K562 (cell line): ENCODE measurements around the gene PHF24. TPM values are rescaled to one million over a fixed set of nuclear protein-coding genes. Genes with fewer than 3 reads are reported as not detected.

Experiments
- ATAC-seq: fragments of 200-7000 bp; cut with Tn5 transposase; 3 replicates; pipeline ENCODE4 v1.9.1; 2020; ENCODE audit warnings: moderate library complexity
- BruUV-seq: library from RNA; stranded (reverse); fragments of 400-500 nt; replicated peaks from 2 replicates; lab custom pipeline; 2021; lab: Mats Ljungman, UMichigan
- CTCF ChIA-PET: fragments of 300-600 bp; formaldehyde crosslinking; extraction: SDS; loops from one replicate; lab custom pipeline; 2021; ENCODE audit warnings: low intra/inter-chr PET ratio; lab: Yijun Ruan, JAX
- POLR2A ChIA-PET: fragments of 300-600, 350-650 bp; sonication (Branson Sonifier 250); formaldehyde crosslinking; extraction: SDS; loops from one replicate; lab custom pipeline; 2021; ENCODE audit warnings: antibody characterized with exemption, inconsistent platforms; lab: Yijun Ruan, JAX
- DNase-seq, 4 experiments: peaks; one replicate each; pipeline versions ENCODE4 v3.0.0 to v3.0.0-alpha.2; 2011 to 2018; ENCODE audit warnings: low spot score in 3 of 4, mixed read lengths in 3 of 4; ENCODE audit errors: extremely low read depth in 1 of 4
- FAIRE-seq: peaks from 2 replicates; lab custom pipeline; 2011; peaks lifted over from hg19 to GRCh38; lab: Jason Lieb, UNC
- H2AFZ ChIP-seq: 2 replicates; pipeline ENCODE4 v1.6.0; 2011; ENCODE audit warnings: low read depth, low read length, control low read depth, inconsistent platforms
- H3K27ac ChIP-seq: fragments of 200-600 bp; 3 replicates; pipeline ENCODE4 v1.8.0; 2011; ENCODE audit warnings: low read depth, mild to moderate bottlenecking, control low read depth, inconsistent platforms, low read length, moderate library complexity, mixed read lengths; ENCODE audit errors: extremely low read depth
- H3K27me3 ChIP-seq, 2 experiments: fragments of 300-600 bp in 1 of 2; 2 replicates in 1 of 2; 3 replicates in 1 of 2; pipeline versions ENCODE4 v1.6.0 to v1.8.0; 2011; ENCODE audit warnings: inconsistent platforms in 2 of 2, low read length in 2 of 2, mild to moderate bottlenecking in 1 of 2, mixed read lengths in 1 of 2, moderate library complexity in 1 of 2; ENCODE audit not compliant: control insufficient read depth in 2 of 2, insufficient read depth in 2 of 2
- H3K36me3 ChIP-seq: fragments of 300-600 bp; 3 replicates; pipeline ENCODE4 v1.8.0; 2011; ENCODE audit warnings: mild to moderate bottlenecking, low read length, inconsistent platforms; ENCODE audit not compliant: control insufficient read depth, insufficient read depth
- H3K4me1 ChIP-seq, 2 experiments: fragments of 200-600 bp in 1 of 2; replicated peaks in 1 of 2; 2 replicates in 1 of 2; 3 replicates in 1 of 2; pipeline versions ENCODE4 v1.5.1 to v1.8.0; 2011; ENCODE audit warnings: inconsistent platforms in 2 of 2, low read length in 2 of 2, mild to moderate bottlenecking in 1 of 2, mixed read lengths in 1 of 2, moderate library complexity in 1 of 2; ENCODE audit not compliant: control insufficient read depth in 2 of 2, insufficient read depth in 2 of 2
- H3K4me2 ChIP-seq: 2 replicates; pipeline ENCODE4 v1.6.1; 2011; ENCODE audit warnings: low read length, control low read depth, inconsistent platforms, mixed read lengths; ENCODE audit not compliant: insufficient read depth
- H3K4me3 ChIP-seq: fragments of 200-600 bp; sonication (generic), shearing (Covaris generic); 2 replicates; pipeline ENCODE4 v1.5.1; 2016; ENCODE audit warnings: control low read depth, inconsistent platforms
- H3K79me2 ChIP-seq: fragments of 200-600 bp; 3 replicates; pipeline ENCODE4 v1.8.0; 2011; ENCODE audit warnings: low read length, inconsistent platforms; ENCODE audit not compliant: control insufficient read depth, insufficient read depth
- H3K9ac ChIP-seq, 2 experiments: 2 replicates each; pipeline versions ENCODE4 v1.6.0 to v1.6.1; 2011; ENCODE audit warnings: low read depth in 2 of 2, low read length in 2 of 2, control low read depth in 1 of 2, inconsistent platforms in 1 of 2, mild to moderate bottlenecking in 1 of 2, mixed read lengths in 1 of 2; ENCODE audit not compliant: insufficient read depth in 1 of 2
- H3K9me1 ChIP-seq: one replicate; pipeline ENCODE4 v1.6.0; 2011; ENCODE audit warnings: inconsistent platforms, mild to moderate bottlenecking, low read length, moderate library complexity; ENCODE audit not compliant: control insufficient read depth, insufficient read depth
- H3K9me3 ChIP-seq: replicated peaks from 2 replicates; pipeline ENCODE4 v1.5.1; 2011; ENCODE audit warnings: low read depth, low read length, inconsistent platforms; ENCODE audit not compliant: control insufficient read depth, insufficient read depth
- H4K20me1 ChIP-seq: replicated peaks from 2 replicates; pipeline ENCODE4 v1.6.1; 2011; ENCODE audit warnings: low read length, inconsistent platforms, mixed read lengths; ENCODE audit not compliant: control insufficient read depth, insufficient read depth
- DDX20 ChIP-seq: fragments of 450-650 bp; IDR thresholded peaks from 2 replicates; pipeline ENCODE4 v1.6.1; 2016; ENCODE audit warnings: missing genetic modification characterization, low read depth, mild to moderate bottlenecking, missing compliant biosample characterization, moderate library complexity
- ELK3 ChIP-seq: fragments of 450-650 bp; formaldehyde crosslinking; IDR thresholded peaks from 2 replicates; pipeline ENCODE4 v1.4.0; 2020; ENCODE audit warnings: mild to moderate bottlenecking
- FOXK1 ChIP-seq: sonication (generic); formaldehyde crosslinking; IDR thresholded peaks from 2 replicates; pipeline ENCODE4 v1.8.0; 2022; ENCODE audit warnings: missing genetic modification reagents, mild to moderate bottlenecking, borderline replicate concordance
- POU5F1 ChIP-seq: fragments of 150-350 bp; IDR thresholded peaks from 2 replicates; pipeline ENCODE4 v1.6.1; 2014; ENCODE audit warnings: borderline replicate concordance, low read length, low read depth, mild to moderate bottlenecking; ENCODE audit not compliant: partially characterized antibody
- ZNF696 ChIP-seq: fragments of 250-450 bp; sonication (Bioruptor Pico); conservative IDR thresholded peaks from 2 replicates; pipeline ENCODE4 v1.4.0; 2020; ENCODE audit warnings: mild to moderate bottlenecking, moderate library complexity
- WGBS: fragments of 100-300 bp; shearing (Covaris generic); methylation state at CpG from one replicate; pipeline ENCODE4 v1.1.6; 2016; ENCODE audit warnings: low coverage, mixed read lengths; ENCODE audit not compliant: insufficient coverage; ENCODE audit errors: missing lambda C conversion rate; 5-methylcytosine and 5-hydroxymethylcytosine counted together
- in situ Hi-C: fragments of 300-500 bp; cut with MboI; formaldehyde crosslinking; loops from 4 replicates; pipeline ENCODE4 v1.15.0; 2018; ENCODE audit warnings: inconsistent platforms, mixed read lengths
- intact Hi-C: fragments of 100-400 bp; cut with micrococcal nuclease; formaldehyde crosslinking; loops from 2 replicates; pipeline ENCODE4 v1.14.2; 2022
- polyA plus RNA-seq, 8 experiments: library from polyadenylated mRNA; depleted of rRNA in 4 of 8; stranded (reverse) in 5 of 8; unstranded in 3 of 8; fragments of >200 nt; fragmentation: Nextera tagmentation in 2 of 8; fragmentation: Illumina TruSeq in 1 of 8; extraction: Ambion mirVana in 2 of 8; extraction: Trizol in 1 of 8; gene quantifications; 2 replicates each; pipeline versions ENCODE4 v1.2.1 to v1.2.3, GENCODE V29; 2011 to 2014; ENCODE audit warnings: inconsistent platforms in 1 of 8, missing spikeins in 1 of 8
- total RNA-seq, 7 experiments: library from RNA; depleted of rRNA in 6 of 7; stranded (reverse); fragments of >200 nt in 6 of 7; fragmentation: Illumina TruSeq in 2 of 7; extraction: Trizol in 2 of 7; gene quantifications; 2 replicates each; pipeline versions ENCODE4 v1.2.1 to v1.2.3, GENCODE V29; 2011 to 2021; ENCODE audit warnings: low replicate concordance in 1 of 7
- TF ChIP-seq, protein P1 (sequence below): sonication (generic); formaldehyde crosslinking; IDR thresholded peaks from 2 replicates; pipeline ENCODE4 v1.8.0; 2022; ENCODE audit warnings: mild to moderate bottlenecking, missing genetic modification reagents, borderline replicate concordance

The PHF24 gene
- total and polyA plus RNA-seq, 9 of the 15 experiments (the other 6 are each of a cell fraction or from before 2014, with no cell fraction given) = 0.01 TPM; not detected in 7

DNA sequence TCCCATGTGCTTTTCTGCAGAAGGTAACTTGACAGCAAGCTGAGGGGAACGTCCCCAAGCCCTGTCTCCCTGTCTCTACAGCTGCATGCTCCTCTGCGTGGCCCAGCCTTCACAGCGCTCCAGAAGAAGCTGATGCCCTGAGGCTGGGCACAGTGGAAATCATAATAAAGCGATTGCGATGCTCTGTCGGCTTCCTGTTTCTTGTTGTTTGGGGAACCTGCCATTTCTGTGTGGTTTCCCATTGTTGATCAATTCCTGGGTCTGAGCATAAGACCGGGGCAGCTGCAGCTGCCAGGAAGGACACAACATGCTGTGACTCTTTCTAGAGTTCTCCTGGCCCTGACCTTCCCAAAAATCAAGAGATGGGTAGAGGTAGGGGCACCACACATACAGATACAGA lies 24.3 kb downstream of the PHF24 start:
- Histone ChIP-seq H3K4me2 (no peak overlapping the region), H3K4me1 (peaks cover 0 to 2% of the 10 kb centered on the region in 2 experiments; a peak in 1 of 5 replicates)
- no peak for FAIRE-seq

More for the DNA sequence above, 24.3 kb downstream of the PHF24 start:
- 2% methylated on average over 7 of the region's 7 CpGs for WGBS
- Histone ChIP-seq H3K36me3 (no peaks in the 10 kb centered on the region), H3K27ac (no peak overlapping the region), H3K27me3 (peaks cover 5 to 42% of the 10 kb centered on the region in 2 experiments; a peak in 3 of 5 replicates), H3K4me3 (no peak overlapping the region), H3K9me3 (no peaks in the 10 kb centered on the region), H3K9ac (no peak overlapping the region), H3K79me2 (no peaks in the 10 kb centered on the region), H2AFZ (no peak overlapping the region), H4K20me1 (no peaks in the 10 kb centered on the region), H3K9me1 (no peaks in the 10 kb centered on the region)
- TF ChIP-seq POU5F1 (no peak), ELK3 (CRISPR knock-in tag) (no peak), DDX20 (tag) (no peak), FOXK1 (no peak), ZNF696 (CRISPR knock-in tag) (no peak)
- TF ChIP-seq, protein P1, sequence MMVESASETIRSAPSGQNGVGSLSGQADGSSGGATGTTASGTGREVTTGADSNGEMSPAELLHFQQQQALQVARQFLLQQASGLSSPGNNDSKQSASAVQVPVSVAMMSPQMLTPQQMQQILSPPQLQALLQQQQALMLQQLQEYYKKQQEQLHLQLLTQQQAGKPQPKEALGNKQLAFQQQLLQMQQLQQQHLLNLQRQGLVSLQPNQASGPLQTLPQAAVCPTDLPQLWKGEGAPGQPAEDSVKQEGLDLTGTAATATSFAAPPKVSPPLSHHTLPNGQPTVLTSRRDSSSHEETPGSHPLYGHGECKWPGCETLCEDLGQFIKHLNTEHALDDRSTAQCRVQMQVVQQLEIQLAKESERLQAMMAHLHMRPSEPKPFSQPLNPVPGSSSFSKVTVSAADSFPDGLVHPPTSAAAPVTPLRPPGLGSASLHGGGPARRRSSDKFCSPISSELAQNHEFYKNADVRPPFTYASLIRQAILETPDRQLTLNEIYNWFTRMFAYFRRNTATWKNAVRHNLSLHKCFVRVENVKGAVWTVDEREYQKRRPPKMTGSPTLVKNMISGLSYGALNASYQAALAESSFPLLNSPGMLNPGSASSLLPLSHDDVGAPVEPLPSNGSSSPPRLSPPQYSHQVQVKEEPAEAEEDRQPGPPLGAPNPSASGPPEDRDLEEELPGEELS (CRISPR knock-in tag) = no peak
- DNase-seq (no peak), ATAC-seq (no peak)
- POLR2A ChIA-PET = no interaction called here
- CTCF ChIA-PET = no interaction called here
- in situ Hi-C loops (loop anchor here (5.0 kb wide), 1 partner anchor 75 kb away; no protein-coding TSS in a partner anchor), intact Hi-C loops (no loop called here)
- no TSS peak for BruUV-seq
